ENCODE measurements around the gene PDE7B.
A peak's percentile ranks its signal among the peaks of the same experiment; 100 is the strongest.

PDE7B gene

GRCh38 chr6:136244061-136244616 lies 392.6 kb downstream of the PDE7B start:
- no peaks in the 10 kb centered on the region for H3K27me3 ChIP-seq (replicated peaks)
- no peak overlapping the region for H3K27ac ChIP-seq
- H3K36me3 ChIP-seq (replicated peaks): no peaks in the 10 kb centered on the region
- DNase-seq: peak; percentile 62
- H3K4me3 ChIP-seq (ENCODE audit: low read depth, low read length): no peak overlapping the region
- no peak for TF ChIP-seq CTCF (IDR thresholded peaks at IDR 0.05; ENCODE audit: low read depth, low read length, missing control alignments)
- in situ Hi-C loops (cut with HindIII; ENCODE audit: low pct_ligation_motif_present, low sequenced_read_pairs): no loop called here

All from brain microvascular endothelial cell (primary cell).